Measurements from ENCODE around the gene EXOC6B. TPM values are rescaled to one million over a fixed set of nuclear protein-coding genes. Genes with fewer than 3 reads are reported as not detected.

EXOC6B gene
- total RNA-seq, 1 experiment from 2014 or later, result 40.1 TPM

GRCh38 chr2:72427022-72427861 lies 398.6 kb downstream of the EXOC6B start:
- TF ChIP-seq CTCF (conservative IDR thresholded peaks at IDR 0.05), result no peak
- H3K18ac ChIP-seq (ENCODE audit: insufficient read length, low read depth, low read length), result no peak overlapping the region

More at GRCh38 chr2:72427022-72427861, 398.6 kb downstream of the EXOC6B start:
- no peak overlapping the region; a peak in 1 of 7 replicates for H3K27ac Mint-ChIP-seq
- H4K91ac ChIP-seq (ENCODE audit: insufficient read length, low read depth, low read length), result no peak overlapping the region
- no peaks in the 10 kb centered on the region for H3K23me2 ChIP-seq (ENCODE audit: insufficient read length, low read depth, low read length, poor library complexity, severe bottlenecking)
- no peak overlapping the region for H4K5ac ChIP-seq (ENCODE audit: insufficient read length, low read depth, low read length)
- no peaks in the 10 kb centered on the region for H3K4me1 ChIP-seq (ENCODE audit: insufficient read depth, low read length)
- no peaks in the 10 kb centered on the region for H3K79me2 ChIP-seq (ENCODE audit: insufficient read depth, low read length)
- H4K8ac ChIP-seq (replicated peaks; ENCODE audit: insufficient read length, low read depth, low read length), result no peak overlapping the region
- no peaks in the 10 kb centered on the region for H3K9me3 ChIP-seq (ENCODE audit: control insufficient read depth, low read depth, low read length)
- H3K9ac ChIP-seq (ENCODE audit: extremely low read depth, insufficient read length, low read length), result no peak overlapping the region
- H3K14ac ChIP-seq (ENCODE audit: insufficient read depth, low read length), result no peak overlapping the region; the same call in 1 of the 2 replicates
- no peak overlapping the region for H2BK120ac ChIP-seq (ENCODE audit: low read depth, low read length, poor library complexity, severe bottlenecking)
- no peak overlapping the region for H3K4me2 ChIP-seq (ENCODE audit: insufficient read depth, insufficient read length, low read length)
- no peak overlapping the region for H3K4ac ChIP-seq (ENCODE audit: low read depth, low read length)
- H2BK12ac ChIP-seq (ENCODE audit: insufficient read length, low read depth, low read length), result no peak overlapping the region
- H4K20me1 ChIP-seq (ENCODE audit: control insufficient read depth, insufficient read depth, insufficient read length), result no peaks in the 10 kb centered on the region
- no peak overlapping the region for H2BK20ac ChIP-seq (ENCODE audit: low read depth, low read length, poor library complexity, severe bottlenecking)
- H3K4me1 Mint-ChIP-seq, result no peaks in the 10 kb centered on the region
- H3K4me3 Mint-ChIP-seq, result no peak overlapping the region
- H2BK5ac ChIP-seq (ENCODE audit: insufficient read length, low read length), result no peak overlapping the region
- H3K27me3 ChIP-seq (ENCODE audit: insufficient read depth, low read length), result no peaks in the 10 kb centered on the region
- H2AK5ac ChIP-seq (ENCODE audit: insufficient read length, low read length), result no peak overlapping the region
- H3K36me3 Mint-ChIP-seq (ENCODE audit: insufficient read depth in 1 of 3, low read depth in 3 of 3), result peaks cover 4 to 11% (median 9%) of the 10 kb centered on the region in 3 experiments; a peak in 6 of 7 replicates
- no peak overlapping the region for H2AFZ ChIP-seq (ENCODE audit: low read length)
- no peak overlapping the region for H2BK15ac ChIP-seq (ENCODE audit: low read depth, low read length)
- H3K79me1 ChIP-seq (ENCODE audit: insufficient read depth, low read depth, low read length, poor library complexity, severe bottlenecking), result no peaks in the 10 kb centered on the region
- H3K56ac ChIP-seq (ENCODE audit: insufficient read length, low read depth, low read length), result no peak overlapping the region
- WGBS (ENCODE audit: extremely low coverage, insufficient read length, low lambda C conversion rate), result no CpG with 5 or more reads among the region's 15 CpGs
- H3K27me3 Mint-ChIP-seq (ENCODE audit: low read depth), result no peaks in the 10 kb centered on the region
- H3T11ph ChIP-seq (ENCODE audit: low read length), result no peak overlapping the region
- no peak for DNase-seq
- no peak overlapping the region for H3K27ac ChIP-seq (ENCODE audit: insufficient read length, low read depth, low read length)
- peaks cover 0 to 6% of the 10 kb centered on the region in 2 experiments; a peak in 4 of 5 replicates for H3K9me3 Mint-ChIP-seq
- no peak overlapping the region for H3K23ac ChIP-seq (ENCODE audit: insufficient read length, low read depth, low read length)
